IPS-15b (cell line): ENCODE data around the gene SRSF10.

Source experiments
- H3K27me3 ChIP-seq: one replicate; pipeline ENCODE4 v1.6.1; 2013; ENCODE audit warnings: low read length; ENCODE audit not compliant: control insufficient read depth, insufficient read depth
- H3K36me3 ChIP-seq: one replicate; pipeline ENCODE4 v1.6.1; 2013; ENCODE audit warnings: low read length; ENCODE audit not compliant: control insufficient read depth, insufficient read depth
- H3K4me1 ChIP-seq: one replicate; pipeline ENCODE4 v1.6.1; 2013; ENCODE audit warnings: mild to moderate bottlenecking, low read length; ENCODE audit not compliant: control insufficient read depth, insufficient read depth
- H3K4me3 ChIP-seq: one replicate; pipeline ENCODE4 v1.5.1; 2013; ENCODE audit warnings: low read depth, low read length
- H3K9ac ChIP-seq: one replicate; pipeline ENCODE4 v1.6.1; 2013; ENCODE audit warnings: low read depth, mild to moderate bottlenecking, low read length
- H3K9me3 ChIP-seq: one replicate; pipeline ENCODE4 v1.6.1; 2013; ENCODE audit warnings: mild to moderate bottlenecking, low read length; ENCODE audit not compliant: control insufficient read depth, insufficient read depth

SRSF10 gene

GRCh38 chr1:23914921-23915320 lies 65.2 kb downstream of the SRSF10 start:
- no peak overlapping the region for H3K4me3 ChIP-seq
- H3K9me3 ChIP-seq: no peaks in the 10 kb centered on the region
- H3K9ac ChIP-seq: no peak overlapping the region
- H3K36me3 ChIP-seq: no peaks in the 10 kb centered on the region
- H3K4me1 ChIP-seq: peaks cover 7% of the 10 kb centered on the region
- H3K27me3 ChIP-seq: no peaks in the 10 kb centered on the region
